ENCODE measurements around the gene FAM120A.

FAM120A gene

DNA sequence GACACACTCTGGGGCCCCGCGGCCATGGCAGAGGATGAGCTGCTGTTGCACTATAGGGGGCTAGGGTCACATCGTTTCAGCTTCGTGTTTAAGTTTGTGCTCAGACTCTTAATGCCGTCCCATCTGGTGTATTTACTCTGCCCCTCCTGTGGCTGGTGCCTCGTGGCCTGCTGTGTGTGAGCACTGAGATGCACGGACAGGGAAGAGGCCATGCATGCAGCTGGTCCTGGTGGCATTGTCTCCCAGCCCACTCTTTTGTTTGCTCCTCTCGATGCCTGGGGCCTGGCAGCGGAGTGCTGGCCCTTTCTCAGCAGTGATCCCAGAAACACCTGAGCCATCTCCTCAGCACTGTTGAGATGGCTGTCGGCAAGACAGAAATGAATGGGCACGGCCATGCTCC lies 94.9 kb downstream of the FAM120A start:
- in situ Hi-C loops (cut with HindIII; ENCODE audit: low sequenced_read_pairs) = no loop called here

DNA sequence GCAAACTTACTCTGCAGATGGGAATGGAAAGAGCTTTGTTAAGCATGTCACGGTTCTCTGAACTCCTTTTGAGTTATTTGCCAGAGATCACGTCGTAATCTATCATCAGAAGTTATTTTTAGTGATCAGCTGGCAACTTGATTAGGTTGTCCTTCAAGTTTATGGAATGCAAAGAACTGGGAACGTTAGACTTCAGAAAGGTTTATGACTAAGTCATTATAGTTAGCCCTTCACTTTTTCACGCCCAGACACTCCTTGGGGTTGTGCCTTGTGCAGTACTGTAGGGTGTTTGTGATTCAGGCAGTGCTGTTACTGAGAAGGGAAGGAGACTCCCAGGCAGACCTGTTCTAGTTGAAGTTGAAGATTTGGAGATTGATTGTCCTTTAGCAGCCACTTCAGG lies 98.1 kb downstream of the FAM120A start:
- in situ Hi-C loops (cut with HindIII; ENCODE audit: low sequenced_read_pairs) = no loop called here

DNA sequence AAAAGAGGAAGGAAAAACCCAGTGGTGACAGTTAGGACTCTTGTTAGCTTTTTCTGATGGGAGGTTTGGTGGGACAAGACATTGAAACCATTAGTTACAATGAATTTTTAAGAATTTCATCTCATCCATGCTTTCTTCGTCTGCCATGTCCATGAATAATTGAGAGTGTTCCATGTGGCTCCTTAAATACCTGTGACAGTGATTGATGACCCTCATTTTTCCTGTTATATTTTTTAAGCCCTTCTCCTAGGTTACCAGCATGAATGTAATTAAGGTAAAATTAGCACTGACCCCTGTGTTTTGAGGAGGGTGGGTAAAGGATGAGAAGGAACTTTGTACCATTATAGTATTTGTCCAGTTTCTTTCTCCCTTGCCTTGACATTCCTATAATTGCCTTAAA lies 101.4 kb downstream of the FAM120A start:
- in situ Hi-C loops (cut with HindIII; ENCODE audit: low sequenced_read_pairs) = no loop called here

DNA sequence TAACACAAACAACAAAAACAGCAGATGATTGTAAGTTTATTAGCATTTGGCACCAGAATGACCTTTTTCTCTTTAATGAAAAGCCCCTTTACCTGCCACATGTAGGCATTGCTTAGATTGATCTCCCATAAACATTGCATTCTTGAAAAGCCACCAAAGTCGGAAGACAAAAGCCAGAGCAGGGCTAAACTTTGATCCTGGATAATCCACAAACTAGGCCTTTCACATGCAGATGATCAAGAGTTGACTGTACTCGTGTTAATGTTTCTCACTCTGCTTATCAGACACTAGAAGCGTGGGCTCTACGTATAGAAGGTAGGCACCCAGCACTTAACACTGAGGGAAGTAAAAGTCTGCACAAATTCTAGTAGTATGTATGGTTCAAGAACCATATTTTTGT lies 103.9 kb downstream of the FAM120A start:
- in situ Hi-C loops (cut with HindIII; ENCODE audit: low sequenced_read_pairs) = no loop called here

DNA sequence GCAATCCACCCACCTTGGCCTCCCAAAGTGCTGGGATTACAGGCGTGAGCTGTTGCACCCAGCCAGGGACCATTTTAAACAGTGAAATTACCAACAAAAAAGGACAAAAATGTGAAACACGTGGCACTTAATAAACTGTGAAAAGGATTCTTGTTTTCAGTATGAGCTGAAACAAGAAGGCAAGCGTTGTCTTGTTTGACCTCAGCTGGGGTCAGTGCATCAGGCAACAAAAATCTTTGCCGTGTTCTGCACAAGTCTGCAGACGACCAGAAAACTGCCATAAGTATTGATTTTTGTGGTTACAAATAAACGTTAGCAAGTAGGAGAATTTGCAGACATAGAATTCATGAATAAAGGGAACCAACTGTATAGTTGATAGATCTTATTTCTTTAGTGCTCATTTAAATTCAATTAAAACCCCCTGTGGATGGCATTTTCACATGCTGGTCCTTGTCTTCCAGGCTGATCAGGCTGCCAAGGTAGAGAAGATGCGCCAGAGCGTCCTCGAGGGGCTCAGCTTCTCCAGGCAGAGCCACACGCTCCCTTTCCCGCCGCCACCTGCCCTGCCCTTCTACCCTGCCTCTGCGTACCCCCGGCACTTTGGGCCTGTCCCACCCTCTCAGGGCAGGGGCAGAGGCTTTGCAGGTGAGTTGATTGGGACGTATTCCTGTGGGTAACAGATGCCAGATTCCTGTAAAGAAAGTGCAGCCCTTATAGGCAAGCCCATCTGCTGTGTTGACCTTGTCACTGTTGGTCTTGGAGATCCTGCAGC lies 106.1 kb downstream of the FAM120A start:
- in situ Hi-C loops (cut with HindIII; ENCODE audit: low sequenced_read_pairs) = no loop called here

DNA sequence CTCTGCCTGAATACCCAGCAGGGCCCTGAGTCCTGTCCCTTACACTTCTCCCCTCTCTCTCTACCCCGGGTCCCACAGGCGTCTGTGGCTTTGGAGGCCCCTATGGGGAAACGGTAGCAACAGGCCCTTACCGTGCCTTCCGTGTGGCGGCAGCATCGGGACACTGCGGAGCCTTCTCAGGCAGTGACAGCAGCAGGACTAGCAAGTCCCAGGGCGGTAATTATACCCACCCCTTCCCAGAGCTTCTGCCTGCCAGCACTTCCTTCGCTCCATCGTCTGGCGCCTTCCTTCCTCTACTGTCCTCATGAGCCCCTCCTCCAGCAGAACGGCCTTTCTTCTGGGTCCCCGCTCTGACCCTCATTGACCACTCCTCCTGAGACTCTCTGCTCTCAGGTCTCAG lies 107.0 kb downstream of the FAM120A start:
- in situ Hi-C loops (cut with HindIII; ENCODE audit: low sequenced_read_pairs) = no loop called here

DNA sequence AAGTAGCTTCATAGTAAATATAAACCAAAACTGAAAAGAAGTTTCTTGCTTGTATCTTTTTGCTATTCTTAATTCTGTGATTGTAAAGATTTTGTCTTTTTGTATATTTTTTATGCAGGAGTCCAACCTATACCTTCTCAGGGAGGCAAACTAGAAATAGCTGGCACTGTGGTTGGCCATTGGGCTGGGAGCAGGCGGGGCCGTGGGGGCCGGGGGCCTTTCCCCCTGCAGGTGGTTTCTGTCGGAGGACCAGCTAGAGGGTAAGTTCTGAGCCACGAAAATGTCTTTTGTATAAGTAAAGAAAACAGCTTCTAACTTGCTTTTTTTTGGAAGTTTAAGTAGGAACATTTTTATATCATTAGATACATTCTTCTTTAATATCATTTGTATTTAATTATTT lies 109.5 kb downstream of the FAM120A start:
- in situ Hi-C loops (cut with HindIII; ENCODE audit: low sequenced_read_pairs) = no loop called here

DNA sequence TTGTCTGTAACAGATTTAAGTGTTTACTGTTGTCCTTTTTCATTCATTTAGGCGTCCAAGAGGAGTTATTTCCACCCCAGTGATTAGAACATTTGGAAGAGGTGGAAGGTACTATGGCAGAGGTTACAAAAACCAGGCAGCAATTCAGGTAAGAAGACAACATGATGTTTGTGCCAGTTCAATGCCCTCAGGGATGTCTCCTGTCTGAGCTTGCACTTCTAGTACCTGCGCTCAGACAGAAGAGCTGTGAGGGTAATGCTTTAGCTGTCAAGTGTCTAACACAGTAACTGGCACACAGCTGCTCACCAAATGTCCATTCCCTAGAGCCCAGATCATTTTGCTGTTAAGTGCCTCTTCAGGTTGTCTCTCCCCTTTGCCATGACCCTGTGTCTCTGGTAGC lies 110.7 kb downstream of the FAM120A start:
- in situ Hi-C loops (cut with HindIII; ENCODE audit: low sequenced_read_pairs) = no loop called here

DNA sequence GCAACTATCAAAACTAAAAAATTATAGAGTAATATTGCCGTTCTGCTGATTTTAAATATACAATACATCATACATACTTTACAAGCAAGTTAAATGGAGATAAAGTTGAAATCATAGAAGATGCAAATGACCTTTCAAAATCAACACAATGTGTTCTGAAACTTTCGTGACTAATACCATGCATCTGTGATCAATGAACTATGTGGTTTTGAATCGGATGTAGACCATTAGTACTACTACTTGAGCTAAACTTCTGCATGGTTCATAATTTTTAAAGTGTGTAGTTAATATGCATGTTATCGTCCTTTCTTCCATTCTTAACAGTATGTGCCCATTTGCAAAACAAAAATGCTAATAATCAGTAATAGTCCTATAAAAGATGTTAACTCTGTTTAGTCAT lies 113.6 kb downstream of the FAM120A start:
- in situ Hi-C loops (cut with HindIII; ENCODE audit: low sequenced_read_pairs) = no loop called here

DNA sequence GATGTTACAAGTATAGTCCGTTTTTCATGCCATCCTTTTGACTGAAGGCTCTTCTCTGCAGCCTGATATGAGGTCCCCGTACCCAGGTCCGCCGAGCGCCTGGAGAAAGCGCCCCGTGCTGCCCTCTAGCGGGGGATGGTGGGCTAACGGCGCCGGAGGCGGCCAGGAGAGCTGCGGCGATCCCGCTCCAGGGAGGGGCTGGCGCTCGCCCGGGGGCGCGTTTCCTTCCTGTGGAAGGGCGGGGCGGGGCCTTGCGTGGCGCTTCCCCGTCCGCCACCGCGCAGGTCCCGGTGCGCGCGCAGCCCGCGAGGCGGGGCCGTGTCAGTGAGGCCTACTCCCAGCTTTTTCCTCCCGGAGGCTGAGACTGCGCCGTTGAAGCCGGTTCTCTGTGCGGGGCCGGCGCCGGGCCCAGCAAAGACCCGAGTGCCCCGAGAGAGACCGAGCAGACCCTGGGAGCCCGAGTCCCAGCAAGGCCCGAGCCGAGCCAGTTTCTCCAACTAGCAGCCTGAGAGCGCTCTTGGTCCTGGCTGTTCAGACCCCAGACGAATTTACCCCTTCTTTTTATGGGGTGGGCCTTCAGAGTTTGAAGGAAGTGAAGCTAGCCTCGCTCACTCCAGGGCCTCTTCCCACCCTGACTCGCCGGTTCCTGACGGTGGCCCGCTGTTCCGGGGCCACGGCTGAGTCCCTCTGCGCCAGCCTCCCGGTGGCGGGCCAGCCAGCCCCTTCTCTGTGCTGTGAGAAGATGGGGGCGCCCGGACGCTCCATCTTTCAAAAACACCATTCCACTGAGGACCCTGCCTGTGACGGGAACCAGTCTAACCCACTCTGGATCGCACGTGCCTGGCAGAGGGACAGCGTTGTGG lies 115.2 kb downstream of the FAM120A start:
- in situ Hi-C loops (cut with HindIII; ENCODE audit: low sequenced_read_pairs) = no loop called here

DNA sequence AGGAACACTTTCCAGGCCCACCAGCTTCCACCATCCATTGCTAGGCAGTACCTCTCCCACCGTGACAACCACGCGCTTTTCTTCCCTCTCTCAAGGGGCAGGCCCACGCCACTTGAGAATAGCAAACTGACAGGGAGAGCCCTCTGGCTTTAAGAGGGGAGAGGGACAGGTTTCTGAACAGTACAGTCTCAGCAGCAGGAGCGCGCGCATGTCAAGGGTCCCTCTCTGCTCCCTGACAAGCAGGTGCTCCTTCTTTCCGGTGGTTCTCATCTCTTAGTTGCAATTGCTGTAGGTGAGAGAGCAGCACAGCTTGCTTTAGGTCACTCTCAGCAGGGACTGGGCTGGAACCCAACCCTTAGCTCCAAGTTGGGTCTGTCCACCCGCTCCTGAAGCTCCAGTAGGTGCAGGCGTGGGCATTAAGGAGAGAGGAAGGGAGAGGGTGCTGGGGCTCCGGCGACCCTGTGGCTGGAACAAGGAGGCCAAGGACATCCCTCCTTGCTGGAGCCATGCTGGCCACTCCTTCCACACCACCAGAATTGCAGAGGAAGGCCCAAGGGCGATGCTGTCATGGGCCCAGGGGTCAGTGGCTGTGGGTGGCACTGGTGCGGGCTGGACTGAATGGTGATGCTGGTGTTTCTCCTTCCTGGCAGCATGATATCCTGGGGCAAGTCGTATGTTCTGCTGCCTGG lies 115.9 kb downstream of the FAM120A start:
- in situ Hi-C loops (cut with HindIII; ENCODE audit: low sequenced_read_pairs) = no loop called here

DNA sequence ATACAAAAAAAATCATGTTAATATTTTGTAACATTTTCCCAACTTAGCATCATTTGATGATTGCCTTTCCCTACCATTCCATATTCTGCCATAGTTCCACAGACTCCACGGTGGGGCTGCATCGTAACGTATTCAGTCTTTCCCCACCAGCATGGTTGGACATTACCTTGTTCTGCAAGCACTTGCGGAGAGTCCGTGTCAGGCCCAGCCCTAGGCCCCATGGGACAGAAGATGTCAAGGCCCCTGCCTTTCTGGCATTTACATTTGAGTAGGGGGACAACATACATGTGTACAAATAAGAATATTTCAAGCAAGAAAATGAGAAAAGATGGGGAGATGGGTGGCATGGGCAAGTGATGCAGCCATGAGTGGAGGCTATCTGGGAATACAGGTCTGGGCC lies 116.7 kb downstream of the FAM120A start:
- in situ Hi-C loops (cut with HindIII; ENCODE audit: low sequenced_read_pairs) = no loop called here

DNA sequence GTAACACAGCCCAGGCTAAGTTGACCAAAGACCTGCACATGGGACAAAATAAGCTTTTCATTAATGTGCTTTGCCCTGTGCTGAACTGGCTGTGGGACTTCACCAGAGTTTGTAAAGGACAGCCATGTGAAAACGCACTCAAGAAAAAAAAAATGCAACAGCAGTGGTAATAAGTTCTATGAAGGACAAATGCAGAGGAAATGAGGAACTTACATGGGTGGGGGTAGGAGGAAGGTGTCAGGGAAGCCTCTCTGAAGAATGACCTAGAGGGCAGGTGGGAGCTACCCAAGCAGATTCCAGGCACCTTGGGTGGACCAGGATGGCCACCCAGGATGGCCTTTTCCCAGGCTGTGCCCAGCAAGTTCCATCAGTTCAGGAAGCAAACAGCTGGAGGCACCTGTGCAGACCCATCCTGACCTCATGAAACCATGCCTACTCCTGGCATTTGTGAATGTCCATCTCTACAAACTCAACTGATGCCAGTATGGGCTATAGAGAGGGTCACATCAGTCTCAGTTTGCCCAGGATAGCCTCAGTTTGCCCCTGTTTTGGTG lies 118.2 kb downstream of the FAM120A start:
- in situ Hi-C loops (cut with HindIII; ENCODE audit: low sequenced_read_pairs) = no loop called here

DNA sequence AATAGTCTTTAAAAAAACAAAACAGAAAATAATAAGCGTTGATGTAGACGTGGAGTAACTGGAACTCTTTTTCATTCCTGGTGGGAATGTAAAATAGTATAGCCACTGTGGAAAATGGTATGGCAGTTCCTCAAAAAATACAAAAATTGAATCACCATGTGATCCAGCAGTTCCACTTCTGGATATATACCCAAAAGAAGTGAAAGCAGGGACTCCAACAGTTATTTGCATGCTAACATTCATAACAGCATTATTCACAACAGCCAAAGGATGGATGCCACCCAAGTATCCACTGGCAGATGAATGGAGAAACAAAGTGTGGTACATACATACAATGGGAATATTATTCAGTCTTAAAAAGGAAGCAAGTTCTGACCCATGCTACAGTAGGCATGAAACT lies 120.7 kb downstream of the FAM120A start:
- in situ Hi-C loops (cut with HindIII; ENCODE audit: low sequenced_read_pairs) = no loop called here

DNA sequence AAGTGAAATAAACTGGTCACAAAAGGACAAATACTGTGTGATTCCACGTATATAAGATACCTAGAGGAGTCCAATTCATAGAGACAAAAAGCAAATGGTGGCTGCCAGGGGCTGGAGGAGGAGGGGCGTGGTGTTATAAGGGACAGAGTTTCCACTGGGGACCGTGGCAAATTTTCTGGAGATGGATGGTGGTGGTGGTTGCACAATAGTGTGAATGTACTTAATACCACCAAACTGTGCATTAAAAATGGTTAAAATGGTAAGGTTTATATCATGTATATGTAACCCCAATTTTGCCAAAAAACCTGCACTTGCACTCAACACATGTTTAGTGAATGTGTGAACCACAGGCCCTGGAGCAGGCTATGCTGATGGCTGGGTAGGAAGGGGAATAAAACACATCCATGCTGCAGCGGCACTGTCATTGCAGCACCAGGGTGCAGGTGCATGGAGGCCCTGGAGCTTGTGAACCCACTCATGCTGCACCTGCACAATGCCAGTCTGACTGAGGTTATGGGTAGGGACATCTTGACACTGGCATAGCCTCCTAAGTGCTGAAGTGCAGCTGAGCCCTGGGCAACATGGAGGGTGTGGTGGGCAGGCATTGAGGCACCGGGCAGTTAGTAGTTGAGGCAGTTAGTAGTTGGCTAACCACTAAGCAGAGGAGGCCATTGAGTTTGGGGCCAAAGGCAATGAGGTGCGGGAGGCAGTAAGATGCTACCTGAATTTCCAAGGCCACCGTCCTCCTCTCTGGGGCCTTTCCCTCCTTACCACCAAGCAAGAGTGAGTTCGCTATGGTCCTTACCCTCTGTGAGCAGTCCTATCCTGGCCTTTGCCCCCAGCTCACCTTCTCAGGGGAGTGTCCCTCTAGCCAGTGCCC lies 121.4 kb downstream of the FAM120A start:
- in situ Hi-C loops (cut with HindIII; ENCODE audit: low sequenced_read_pairs) = no loop called here

DNA sequence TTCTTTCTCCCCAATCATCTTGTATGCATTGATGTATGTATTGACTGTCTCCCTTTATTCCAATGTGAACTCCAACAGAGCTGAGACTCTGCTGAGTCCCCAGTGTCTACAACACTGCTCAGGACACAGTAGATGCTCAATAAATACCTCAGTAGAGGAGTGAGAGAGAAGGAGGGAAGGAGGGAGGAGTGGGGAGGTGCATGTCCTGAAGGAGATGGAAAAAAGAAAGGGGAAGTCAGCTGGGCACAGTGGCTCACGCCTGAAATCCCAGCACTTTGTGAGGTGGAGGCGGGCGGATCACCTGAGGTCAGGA lies 122.0 kb downstream of the FAM120A start:
- in situ Hi-C loops (cut with HindIII; ENCODE audit: low sequenced_read_pairs) = no loop called here

DNA sequence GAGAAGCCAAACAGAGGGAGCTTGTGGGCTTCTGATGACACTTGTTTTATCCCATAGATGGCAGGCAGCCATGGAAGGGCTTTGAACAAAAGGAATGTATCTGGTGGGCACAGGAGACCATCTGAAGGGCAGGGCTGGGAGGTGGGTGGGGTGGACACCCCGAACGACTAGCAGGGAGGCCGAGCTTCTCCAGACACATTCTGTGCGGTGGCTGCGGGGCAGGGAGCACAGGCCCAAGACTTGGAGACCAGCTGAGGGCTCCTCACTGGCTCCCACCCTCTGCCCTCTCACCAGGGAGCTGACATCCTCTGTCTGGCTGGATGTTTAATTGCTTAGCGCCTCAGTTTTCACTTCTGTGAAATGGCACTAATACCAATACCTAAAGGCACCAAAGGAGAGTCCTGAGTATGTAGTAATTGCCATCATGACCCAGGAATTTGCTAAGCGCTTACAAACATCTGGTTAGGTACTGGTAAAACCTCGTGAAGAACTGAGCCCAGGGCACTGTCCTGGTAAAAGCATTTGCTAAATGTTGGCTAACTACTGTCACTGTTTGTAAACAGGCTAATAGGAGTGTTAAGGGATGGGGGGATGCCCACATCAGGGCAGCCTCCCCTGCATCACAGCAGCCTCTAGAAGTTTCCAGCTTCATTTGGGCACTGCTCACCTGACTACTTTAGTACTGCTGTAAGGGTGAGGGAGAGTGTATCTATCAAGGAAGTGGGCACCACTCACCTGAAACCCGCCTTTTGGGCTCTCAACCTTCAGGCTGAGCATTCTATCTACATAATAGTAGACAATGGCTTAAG lies 122.8 kb downstream of the FAM120A start:
- in situ Hi-C loops (cut with HindIII; ENCODE audit: low sequenced_read_pairs) = no loop called here

DNA sequence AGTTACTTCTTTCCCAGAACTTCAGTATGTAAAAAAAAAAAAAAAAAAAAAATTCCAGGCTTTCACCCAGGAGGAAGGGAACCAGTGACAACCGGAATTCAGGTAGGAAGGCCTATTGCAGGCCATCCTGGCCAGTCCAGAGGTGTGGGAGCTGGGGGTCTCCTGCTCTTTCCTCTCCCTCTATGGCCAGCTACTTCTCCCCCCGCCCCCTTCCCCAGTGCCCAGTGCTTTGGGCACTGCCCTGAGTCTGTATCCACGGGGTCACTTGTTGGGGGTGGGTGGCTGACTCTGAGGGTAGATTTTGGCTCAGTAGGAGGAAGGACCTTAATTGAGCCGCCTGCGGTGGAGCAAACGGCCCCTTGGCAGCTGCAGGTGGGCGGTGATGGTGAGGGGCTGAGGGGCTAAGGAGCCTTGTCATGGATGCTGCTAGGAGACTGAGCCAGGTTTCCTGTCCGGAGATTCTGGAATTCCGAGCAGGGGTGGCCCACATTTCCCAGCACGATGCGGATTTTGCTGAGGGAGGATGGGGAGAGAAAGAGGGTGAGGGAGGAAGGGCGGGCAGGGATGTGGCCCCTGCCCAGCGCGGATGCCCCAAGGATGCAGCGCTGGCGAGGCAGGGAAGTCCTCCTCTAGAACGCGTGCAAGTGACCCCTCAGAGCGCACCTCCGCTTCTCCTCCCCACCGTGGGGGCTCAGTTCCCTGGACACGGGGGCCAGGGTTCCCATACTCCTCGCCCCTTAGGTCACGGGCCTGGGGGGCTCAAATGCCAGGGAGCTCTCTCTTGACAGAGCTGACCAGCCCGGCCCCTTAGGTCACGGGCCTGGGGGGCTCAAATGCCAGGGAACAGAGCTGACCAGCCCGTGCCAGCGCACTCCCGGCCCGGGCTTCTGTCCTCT lies 123.7 kb downstream of the FAM120A start:
- in situ Hi-C loops (cut with HindIII; ENCODE audit: low sequenced_read_pairs) = no loop called here

DNA sequence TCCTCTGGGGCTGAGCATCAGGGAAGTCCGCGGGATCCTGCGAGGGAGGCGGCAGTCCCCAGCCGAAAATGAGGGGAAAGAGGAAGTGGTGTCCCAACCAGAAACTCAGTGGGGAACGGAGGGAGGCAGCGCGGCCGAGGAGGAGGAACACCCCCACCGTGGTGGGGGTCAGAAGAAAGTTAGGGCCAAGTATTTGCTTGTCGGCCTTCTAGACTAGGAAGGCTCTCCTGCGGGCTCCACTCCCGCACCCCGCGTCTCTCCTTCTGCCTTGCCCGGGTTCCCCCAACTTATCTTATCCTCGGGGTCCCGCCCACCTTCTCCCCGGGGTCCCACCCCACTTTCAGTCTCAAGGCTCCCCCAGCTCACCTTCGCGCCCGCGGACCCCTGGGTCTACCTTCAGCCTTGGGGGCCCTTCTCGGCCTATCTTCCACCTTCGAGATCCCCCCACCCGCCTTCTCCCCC lies 124.3 kb downstream of the FAM120A start:
- in situ Hi-C loops (cut with HindIII; ENCODE audit: low sequenced_read_pairs) = no loop called here

All from DLD1 (cell line).